ENCODE measurements around the gene SAMSN1.

SAMSN1 gene

DNA sequence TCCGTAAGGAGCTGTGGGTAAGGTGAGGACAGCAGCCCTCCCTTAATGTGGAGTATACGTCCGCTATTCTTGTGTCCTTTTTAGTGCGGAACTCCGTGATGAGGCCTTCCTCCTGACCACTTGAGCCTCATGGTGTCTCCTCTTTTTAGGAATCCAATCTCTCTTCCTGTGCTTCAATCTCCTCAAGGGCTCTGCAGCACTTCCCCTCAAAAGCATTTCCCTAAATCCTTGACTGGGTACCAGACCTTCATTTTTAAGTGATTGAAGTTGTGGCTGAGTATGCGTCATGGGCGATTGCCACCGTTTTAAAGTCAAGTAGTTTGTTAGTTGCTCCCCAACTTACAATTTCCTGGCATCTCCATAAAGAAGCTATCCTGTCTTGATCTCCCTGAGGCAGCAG, 62.8 kb downstream of the SAMSN1 start:
- no peak for DNase-seq

DNA sequence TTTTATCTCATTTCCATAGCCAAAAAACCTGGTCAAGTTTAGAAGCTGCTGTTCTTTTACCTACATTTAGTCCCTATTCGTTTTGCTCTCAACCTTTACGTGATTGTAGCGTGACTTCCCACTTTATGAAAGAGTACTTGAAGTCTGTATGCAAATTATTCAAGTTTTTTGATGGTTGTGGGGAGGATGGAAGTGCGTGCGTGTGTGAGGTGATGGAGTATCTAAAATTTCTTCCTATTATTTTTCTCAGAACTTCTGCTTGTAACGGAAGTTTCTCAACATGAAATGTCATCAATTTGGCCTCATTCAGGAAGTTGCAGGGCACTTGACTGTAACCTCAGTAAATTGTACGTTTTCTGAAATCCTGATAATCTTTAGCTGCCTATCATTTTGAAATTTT, 64.0 kb downstream of the SAMSN1 start:
- DNase-seq = no peak

DNA sequence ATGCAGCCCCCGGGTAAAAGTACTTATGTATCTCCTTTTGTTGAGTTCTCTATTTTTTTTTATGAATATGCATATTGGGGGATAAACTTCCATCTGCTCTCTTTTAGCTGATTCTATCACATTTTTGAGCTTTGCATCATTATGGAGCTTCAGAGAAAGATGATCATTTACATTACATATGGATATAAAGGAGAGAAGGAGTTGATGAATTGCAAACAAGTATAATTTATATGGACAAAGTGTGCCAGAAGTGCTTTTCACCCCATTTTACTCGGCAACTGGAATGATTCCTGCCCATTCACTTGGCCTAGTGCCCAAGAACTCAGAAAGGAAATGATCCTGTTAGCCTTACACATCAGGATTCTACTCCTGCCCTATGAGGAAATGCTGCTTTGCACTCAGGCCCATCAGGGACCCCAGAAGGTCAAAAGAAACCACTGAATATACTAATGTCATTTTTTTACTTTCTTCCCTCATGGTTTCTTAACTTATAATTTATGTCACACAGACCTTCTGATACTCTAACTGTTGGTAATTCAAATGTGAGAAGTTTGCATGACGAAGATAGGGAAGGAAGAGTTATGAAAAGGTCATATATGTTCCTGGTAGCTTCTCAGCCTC, 65.6 kb downstream of the SAMSN1 start:
- DNase-seq = no peak

DNA sequence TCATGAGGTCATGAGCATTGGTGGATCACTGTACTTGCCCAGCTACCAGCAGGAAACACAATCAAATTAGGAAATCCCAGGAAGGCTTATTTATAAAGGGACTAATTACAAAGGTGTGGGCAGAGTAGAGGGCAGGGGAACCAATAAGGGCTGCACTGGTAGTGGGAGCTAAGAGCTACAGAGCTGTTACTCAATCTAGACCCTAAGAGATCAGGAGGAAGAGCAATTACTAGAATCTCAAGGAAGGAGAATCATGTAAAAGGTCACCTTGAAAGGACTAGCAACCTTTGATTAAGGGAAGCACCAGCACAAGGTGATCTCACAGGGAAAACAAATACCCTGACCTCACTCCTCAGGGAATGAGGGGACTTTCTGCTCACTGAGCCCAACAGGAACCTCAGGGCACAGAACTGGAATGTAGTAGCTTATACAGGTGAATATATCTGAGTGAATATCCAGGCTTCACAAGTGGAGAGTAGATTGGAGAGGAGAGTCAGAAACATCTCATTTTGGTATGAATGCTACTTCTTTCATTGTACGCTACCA, 66.8 kb downstream of the SAMSN1 start:
- DNase-seq = no peak

DNA sequence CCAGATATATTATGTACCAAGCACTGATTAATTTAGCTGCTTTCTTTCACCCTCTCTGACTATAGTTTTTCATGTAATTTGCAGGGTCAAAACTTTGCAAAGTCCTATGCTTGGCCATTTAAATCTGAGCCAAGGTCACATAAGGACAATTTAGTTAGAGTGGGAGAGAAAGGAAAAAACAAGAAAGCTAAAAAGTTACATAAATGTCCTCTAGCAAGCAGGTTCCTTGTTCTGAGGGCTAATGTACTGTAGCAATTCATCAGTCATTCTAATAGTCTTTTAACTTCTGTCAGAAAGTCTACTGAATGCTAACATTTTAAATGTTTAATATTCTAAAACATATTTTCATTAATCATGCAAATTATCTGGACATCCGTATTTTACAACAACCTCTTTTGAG, 68.3 kb downstream of the SAMSN1 start:
- no peak for DNase-seq

DNA sequence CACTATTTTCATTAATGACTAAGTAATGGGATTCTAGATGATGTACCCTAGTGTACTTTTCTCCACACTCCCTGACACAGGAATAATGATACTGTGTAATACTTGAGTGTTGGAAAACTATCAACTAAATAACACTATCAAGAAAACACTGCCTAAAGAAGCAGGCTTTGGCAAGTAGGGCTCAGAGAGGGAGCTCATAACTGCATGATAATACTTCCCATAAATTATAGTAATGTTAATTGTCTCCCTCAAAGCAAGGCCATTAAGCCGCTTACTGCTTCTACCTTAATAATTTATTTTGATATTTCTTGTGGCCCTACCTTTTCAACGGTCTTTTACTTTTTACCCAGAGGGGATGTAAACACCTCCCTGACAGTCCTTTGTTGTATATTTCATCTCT, 69.0 kb downstream of the SAMSN1 start:
- no peak for DNase-seq

DNA sequence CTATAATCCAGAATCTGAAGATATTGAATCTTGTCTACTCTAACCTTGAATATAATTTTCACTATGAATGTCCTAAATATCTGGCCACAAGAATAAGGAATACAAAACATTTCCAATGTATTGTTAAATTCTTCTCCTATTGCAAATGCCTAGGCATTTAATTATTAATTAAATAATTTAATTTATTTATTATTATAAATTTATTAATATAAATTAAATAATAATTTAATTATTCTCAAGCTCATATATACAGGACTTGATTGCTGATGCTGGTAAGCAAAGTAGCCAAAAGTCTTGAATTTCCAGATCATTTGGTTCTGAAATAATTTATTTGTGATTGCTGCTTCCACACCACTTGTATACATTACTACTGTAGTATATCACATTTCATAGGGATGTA, 71.1 kb downstream of the SAMSN1 start:
- DNase-seq = no peak

DNA sequence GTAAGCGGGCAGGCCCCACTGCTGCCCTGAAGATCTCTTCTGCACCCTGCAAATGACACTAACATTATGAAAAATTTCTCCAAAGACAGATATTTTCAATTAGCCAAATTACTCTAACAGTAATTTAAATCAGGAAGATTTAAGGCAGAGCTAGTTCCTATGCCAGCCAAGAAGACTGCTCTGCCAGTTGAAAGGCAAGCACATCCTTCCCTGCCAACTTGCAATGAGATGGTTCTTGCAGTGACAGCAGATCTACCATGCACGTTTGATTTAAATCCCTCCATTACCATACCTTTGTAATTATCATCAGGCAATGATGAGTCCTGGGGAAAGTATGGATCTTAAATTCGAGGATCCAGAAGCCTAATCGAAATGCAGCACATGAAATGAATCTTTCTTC, 76.5 kb downstream of the SAMSN1 start:
- DNase-seq = no peak

DNA sequence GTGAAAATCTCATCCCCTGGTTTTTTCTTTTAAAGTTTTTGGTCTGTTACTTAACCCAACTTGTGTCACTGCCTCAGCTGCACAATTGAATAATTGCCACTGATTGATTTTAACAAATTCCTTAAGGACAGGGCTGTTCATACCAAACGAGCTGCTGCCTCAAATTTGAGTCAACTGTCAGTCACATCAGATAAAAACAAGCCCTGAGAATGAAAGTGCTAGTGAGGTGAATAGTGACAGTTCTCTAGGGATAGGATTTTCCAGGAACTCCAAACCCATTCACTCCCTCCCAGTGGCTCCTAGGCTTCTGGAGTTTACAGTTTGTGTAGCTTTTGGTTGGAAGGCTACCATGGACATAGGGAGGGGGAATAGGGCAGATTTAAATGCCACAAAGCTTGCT, 79.4 kb downstream of the SAMSN1 start:
- no peak for DNase-seq

DNA sequence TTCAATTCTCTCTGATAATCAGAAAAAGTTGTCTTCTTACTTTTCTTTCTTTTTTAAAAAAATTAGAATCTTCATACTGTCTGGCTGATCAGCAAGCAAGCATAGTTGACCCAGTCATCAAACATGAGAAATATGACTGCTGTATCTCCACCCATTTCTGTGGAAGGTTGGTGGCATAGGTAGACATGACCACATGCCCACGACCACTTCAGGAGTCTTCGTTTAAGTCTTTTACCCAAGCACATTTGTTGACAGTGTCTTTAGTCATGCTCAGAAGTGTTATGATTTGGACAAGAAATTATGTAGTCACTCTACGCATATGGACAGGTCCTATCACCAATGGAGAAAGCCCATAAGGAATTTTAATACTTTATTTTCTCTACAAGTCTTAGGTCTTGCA, 88.4 kb downstream of the SAMSN1 start:
- no peak for DNase-seq

DNA sequence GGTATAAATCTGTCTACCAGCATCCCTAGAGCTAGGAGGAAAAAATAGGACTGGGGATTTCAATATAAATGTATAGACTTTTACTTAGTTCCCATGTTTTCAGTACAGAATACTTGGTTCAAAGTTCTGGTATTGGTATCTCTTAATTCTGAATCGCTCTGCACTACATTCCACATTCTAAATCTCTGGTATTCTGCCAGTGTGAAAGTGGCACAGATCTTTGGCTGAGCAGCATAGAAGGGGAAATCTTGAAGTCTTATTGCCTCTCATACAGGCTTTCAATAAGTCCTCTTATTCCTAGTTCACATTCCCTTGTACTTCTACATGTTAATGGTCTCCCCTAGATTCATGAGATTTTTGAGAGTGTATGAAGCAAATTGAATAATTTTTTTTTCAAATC, 89.2 kb downstream of the SAMSN1 start:
- no peak for DNase-seq

DNA sequence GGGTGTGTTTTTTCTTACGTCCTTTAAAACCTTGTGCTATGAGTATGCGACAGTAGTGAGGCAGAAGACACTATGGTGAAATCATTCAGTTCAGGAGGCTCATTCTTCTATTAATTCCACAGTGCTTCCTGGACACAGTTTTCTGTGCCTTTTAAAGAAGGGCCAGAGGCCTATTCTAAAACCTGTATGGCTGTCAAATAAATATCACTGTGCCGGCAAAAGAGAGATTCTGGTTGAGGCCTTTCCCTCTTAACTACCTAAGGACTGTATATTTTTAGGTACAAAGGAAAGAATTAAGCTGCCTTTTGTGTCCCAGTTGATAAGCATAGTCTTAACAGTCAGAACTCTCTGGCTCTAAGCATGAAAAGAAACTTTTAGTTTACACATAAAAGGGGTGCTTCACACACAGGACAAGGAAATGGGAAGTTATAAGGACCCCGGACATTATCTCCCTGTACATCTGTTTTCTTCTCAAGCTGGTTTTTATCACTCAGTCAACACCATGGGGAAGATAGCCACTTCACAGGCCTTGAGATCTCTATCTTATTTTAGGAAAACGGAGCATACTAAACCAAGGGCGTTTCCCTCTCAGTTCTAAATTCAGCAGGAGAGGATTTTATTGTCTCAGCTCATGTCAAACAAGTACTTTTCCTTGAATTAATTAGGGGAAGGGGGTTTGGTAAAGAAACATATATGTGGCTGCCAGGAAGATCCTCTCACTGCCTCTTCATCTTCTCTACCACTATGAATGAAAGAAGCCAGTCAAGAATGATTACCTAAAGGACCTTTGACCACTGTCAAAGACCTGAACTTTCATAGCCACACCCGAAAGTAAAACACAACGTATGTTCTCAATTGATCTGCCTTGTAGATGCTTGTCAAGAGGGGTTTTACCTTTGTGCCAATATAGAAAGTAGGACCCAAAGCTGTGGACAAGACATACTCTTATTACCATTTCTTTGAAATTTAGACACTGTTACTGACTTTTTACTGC, 91.8 kb downstream of the SAMSN1 start:
- no peak for DNase-seq

DNA sequence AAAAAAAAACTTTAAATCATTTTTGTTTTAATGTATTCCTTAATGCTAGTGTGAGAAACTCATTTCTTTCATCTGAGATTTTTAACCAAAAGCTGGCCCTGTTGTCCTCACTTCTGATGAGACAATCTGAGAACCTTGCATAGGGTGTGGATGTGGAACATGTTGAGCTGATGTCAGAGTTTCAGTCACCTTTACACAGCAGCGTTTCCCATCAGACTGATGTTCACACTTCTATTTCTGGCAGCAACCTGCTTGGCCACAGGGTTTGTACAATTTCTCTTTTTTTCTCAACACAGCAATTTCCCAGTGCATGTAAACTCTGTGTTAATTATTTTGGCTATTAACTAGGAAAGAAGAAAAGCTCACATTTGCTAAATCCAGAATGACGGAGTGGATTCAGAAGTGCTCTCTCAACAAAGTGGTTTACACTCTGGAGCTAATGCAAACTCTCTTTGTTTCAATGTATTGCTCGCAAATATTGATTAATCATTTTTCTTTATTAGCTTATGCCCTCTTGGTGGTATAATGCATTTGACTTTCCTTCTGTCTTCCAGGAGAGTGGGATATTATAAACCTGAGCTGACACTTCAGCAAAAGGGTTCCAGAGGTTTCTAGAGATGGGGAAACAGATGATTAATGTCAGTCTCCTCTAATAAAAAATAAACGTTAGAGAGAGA, 92.6 kb downstream of the SAMSN1 start:
- peak; percentile 9 for DNase-seq

DNA sequence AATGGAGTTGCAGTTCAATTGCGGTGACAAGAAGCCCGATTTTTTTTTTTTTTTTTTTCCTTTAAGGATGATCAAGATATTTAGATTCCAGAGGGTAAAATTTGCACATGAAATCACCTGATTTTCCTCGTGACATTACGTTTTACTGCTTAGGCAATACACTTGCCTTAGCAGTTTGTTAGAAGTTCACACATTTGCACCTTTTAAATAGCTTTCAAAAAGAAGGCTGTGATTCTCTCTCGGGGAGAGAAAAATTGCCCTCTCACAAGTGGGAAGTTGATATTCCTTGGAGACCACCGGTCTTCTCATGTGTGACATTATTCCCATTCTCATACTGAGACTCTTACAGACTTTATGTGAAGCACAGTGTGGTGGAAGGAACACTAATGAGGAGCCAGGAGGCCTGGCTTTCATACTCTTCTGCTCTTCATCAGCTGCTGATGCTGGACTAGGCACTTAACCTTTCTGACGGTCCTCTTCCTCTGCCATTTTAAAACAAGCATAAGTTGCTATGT, 93.3 kb downstream of the SAMSN1 start:
- peak; percentile 57 for DNase-seq

DNA sequence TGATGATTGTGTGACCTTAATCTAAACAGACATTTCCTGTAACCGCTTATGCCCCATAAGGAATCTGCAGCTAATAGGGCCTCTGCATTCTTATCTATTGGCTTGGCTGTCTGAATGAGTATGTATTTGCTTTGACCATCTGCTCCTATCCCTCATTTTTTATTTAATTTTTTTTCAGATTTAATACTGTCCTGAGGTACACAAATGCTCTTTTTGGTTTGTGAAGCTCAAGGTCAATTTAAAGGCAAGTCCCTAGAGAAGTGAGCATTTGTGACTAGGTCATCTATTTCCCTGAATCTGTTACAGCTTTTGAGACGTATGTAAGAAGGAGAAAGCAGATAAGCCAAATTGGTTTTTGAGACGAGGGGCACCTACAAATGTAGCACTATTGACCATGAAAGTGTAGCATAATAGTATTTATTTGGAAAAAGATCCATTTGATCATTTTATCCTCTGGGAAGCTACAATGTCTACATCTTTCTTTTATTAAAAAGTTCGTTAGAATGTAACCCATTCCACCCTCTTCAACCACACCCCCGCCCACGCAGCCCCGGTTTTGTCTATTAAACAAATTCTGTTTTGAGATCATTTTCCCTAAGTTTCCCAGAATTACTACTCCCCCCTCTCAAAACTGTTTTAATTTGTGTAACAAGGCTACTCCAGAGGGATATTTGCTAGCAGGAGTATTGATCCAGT, 93.9 kb downstream of the SAMSN1 start:
- peak; percentile 76 for DNase-seq

DNA sequence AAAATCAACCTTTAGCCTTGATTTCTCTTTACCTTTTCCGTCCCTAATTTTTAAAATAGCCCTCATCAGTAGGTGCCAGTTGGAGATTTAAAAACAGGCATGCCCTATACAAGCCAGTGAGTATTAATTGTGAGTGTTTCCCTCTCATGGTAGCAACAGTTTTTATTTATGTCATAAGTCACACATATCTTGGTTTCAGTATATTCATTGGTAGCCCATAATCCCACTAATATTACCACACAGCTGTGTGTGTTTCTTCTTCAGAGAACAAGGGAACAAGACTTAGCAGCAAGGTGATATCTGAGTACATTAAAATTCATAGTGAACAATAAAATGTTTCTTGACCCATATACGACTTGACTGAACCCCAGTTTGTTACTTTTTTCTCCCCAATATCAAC, 94.6 kb downstream of the SAMSN1 start:
- no peak for DNase-seq

DNA sequence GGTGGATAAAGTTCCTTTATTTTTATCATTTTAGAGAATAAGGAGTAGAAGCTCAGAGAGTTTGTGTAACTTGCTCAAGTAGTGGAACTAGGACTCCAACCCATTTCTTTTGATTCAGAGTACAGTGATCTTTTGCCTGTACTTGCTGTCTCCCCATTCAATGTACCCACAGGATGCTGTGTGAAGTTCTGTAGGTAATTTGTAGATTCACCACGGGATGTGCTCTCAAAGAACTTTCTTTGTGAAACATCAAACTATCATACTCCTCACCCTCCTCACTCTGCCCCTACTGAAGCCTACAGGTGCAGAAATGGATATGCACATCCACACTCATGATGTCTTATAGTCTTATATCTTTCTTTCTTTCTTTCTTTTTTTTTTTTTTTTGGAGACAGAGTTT, 97.3 kb downstream of the SAMSN1 start:
- DNase-seq = no peak

DNA sequence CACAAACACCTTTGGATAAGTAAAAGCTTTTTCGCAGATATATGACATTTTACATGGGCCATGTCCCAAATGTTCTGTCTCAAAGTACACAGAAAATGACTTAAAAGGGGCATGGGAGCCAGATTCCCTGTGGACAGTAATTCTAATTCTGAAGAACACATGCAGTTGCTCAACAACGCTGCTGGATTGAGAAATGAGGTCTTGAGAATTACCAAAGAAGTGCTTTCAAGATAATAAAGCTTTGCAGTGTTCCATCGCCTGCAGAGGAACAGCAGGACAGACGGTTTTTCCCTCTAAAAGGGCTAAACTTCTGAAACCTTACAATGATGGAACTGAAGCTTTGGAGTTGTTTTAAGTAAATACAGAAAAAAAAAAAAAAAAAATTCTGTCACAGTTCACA, 107.9 kb downstream of the SAMSN1 start:
- DNase-seq = no peak

DNA sequence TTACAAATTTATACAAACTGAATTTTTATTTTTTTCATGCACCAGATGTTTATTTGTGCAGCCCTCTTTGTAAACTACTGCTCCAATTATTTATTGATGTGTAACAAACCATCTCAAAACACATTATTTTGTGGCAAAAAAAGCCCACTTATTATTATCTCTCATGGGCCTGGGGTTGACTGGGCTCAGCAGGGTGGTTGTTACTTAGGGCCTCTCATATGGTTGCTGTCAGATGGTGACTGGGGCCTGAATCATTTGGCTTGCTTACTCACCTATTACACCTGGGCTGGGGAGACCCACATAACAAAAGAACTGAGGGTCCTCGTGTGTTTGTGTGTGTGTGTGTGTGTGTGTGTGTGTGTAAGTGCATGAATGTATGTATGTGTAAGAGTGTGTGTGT, 110.7 kb downstream of the SAMSN1 start:
- DNase-seq = no peak

All from eye (tissue), 1 donor.